Urothelium cell line (cell line): ENCODE results near the gene CWC27.
A peak's percentile ranks its signal among the peaks of the same experiment; 100 is the strongest.
"Not testable (repeated sequence)": the region's sequence is repeated elsewhere in the genome, so short reads cannot be mapped to it uniquely, and the experiment has no call there.

Experiments
- DNase-seq: peaks from one replicate; pipeline ENCODE4 v3.0.0; 2011; ENCODE audit warnings: low spot score, mixed read lengths
- FAIRE-seq: peaks from 2 replicates; lab custom pipeline; 2011; peaks lifted over from hg19 to GRCh38; lab: Jason Lieb, UNC

The CWC27 gene

DNA sequence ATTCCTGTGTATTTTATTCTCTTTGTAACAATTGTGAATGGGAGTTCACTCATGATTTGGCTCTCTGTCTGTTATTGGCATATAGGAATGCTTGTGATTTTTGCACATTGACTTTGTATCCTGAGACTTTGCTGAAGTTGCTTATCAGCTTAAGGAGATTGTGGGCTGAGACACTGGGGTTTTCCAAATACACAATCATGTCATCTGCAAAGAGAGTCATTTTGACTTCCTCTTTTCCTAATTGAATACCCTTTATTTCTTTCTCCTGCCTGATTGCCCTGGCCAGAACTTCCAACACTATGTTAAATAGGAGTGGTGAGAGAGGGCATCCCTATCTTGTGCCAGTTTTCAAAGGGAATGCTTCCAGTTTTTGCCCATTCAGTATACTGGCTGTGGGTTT, 138.7 kb downstream of the CWC27 start:
- DNase-seq, FAIRE-seq: not testable (repeated sequence)

- no peak for FAIRE-seq
- DNase-seq, result no peak
Observed at GRCh38 chr5:64914396-64914795, 145.7 kb downstream of the CWC27 start.

- FAIRE-seq (no peak), DNase-seq (no peak)
Observed at GRCh38 chr5:64918083-64918482, 149.4 kb downstream of the CWC27 start.

DNA sequence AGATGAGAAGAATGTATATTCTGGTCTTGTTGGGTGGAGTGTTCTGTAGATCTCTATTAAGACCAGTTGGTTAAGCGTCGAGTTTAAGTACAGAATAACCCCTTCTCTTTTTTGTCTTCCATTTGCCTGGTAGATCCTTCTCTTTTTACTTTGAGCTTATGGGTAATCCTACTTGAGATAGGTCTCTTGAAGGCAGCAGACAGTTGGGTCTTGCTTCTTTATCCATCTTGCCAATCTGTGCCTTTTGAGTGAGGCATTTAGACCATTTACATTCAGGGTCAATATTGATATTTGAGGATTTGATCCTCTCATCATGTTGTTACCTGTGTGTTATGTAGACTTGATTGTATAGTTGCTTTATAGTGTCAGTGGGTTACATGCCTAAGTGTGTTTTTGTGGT, 152.7 kb downstream of the CWC27 start:
- DNase-seq (no peak), FAIRE-seq (no peak)

DNA sequence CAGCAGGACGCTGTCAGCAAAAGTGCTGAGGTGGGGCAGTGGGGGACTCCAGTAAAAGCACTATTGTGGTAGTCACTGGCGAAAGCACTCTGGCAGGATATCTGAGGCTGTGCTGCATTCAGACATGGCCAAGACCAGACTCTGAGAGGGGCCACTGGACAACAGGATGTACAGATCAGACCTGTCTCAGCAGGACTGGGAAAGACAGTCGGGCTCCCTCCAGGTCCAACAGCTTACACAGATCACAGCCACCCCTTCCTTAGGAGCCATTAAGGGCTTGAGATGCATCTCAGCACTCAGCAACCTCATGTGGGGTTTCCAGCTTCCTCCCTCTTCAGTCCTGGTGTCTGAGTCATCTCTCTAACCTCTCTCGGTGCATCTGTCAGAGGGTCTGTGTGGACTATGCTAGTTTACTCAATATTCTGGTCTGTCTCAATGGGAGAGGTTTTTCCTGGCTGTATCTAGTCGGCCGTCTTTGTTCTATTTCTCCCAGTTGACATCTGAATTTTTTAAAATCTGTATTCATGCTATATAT, 154.5 kb downstream of the CWC27 start:
- no peak for DNase-seq
- FAIRE-seq, result no peak

DNA sequence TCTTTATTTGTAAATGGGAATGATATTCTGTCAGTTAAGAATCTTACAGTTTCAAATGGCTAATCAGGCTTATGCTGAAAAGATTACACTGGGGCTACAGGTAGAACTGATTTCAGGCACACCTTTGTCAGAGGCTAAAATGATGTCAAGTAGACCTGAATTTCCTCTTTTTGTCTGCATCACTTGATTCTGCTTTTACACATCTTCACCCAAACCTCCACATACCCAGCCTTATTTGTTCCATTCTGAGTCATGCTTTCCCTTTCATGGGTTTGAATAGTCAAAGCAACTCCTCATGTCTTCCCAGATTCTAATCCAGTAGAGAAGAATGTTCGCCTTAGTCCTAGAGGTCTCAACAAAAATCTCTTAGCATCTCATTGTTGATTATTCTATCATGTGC, 156.4 kb downstream of the CWC27 start:
- FAIRE-seq (no peak), DNase-seq (no peak)

DNA sequence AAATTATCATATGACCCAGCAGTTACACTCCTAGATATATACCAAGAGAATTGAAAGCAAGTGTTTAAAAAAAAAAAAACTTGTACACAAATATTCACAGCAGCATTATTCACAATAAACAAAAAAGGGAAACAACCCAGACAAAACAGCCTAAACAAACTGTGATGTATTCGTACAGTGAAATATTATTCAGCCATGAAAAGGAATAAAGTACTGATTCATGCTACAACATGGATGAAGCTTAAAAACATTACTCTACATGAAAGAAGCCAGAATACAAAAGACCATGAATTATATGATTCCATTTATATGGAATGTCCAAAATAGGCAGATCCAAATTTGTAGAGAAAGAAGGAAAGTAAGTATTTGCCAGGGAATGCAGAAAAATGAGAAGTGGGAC, 161.1 kb downstream of the CWC27 start:
- DNase-seq, result no peak
- FAIRE-seq, result no peak

DNA sequence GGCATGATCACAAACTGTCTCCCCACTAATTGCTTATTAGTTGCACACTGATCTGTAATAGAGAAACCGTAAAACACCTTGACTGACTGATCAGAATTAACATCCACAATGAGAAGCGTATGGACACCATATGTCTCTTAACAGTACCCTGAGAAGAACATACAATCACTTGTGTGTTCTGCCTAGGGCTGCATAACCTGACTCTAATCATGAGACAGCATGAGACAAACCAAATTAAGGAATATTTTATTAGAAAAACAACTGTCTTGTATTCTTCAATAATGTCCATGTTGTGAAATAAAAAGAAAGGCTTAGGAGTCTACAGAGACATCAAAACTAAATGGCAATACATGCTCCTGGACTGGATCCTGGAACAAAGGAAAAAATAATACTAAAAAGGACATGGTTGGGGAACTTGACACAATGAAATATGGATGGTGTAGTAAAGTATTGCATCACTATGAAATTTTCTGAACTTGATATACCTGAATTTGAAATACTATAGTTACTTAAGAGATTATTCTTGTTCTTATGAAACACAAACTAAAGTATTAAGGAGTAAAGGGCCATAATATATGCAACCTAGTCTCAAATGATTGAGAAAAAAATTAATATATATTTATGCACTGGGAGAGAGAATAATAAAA, 162.1 kb downstream of the CWC27 start:
- FAIRE-seq (no peak), DNase-seq (no peak)

DNA sequence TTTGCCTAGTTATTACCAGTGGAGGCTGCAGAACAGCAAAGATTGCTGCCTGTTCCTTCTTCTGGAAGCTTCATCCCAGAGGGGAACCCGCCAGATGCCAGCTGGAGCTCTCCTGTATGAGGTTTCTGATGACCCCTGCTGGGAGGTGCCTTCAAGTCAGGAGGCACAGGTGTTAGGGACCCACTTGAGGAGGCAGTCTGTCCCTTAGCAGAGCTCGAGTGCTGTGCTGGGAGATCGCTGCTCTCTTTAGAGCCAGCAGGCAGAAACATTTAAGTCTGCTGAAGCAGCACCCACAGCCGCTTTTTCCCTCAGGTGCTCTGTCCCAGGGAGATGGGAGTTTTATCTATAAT, 170.7 kb downstream of the CWC27 start:
- not testable (repeated sequence) for DNase-seq, FAIRE-seq

- FAIRE-seq, result no peak
- peak; percentile 26 for DNase-seq
Observed at GRCh38 chr5:64939772-64940510, 171.2 kb downstream of the CWC27 start.

DNA sequence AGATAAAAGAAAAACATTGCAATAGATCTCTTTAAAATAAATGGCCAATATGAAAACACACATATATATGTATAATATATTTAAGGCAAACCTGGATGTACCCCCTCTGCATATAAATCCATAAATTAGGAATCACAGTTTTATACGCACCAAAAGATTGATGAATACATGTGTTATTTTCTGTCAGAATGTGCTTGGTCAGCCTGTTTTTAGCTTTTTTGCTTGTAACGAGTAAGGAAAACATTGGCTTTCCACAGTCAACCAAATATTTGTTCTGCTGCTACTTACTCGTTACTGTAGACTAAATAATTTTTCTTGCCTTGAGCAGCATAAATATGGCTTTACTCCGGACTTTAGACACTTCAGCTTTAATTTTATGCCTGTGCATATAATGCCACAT, 173.7 kb downstream of the CWC27 start:
- DNase-seq (no peak), FAIRE-seq (no peak)

- no peak for FAIRE-seq
- no peak for DNase-seq
Observed at GRCh38 chr5:64944868-64945267, 176.1 kb downstream of the CWC27 start.

GRCh38 chr5:64947031-64947430, 178.3 kb downstream of the CWC27 start:
- no peak for DNase-seq
- no peak for FAIRE-seq

- FAIRE-seq (no peak), DNase-seq (no peak)
Observed at GRCh38 chr5:64947801-64948200, 179.1 kb downstream of the CWC27 start.

- DNase-seq (no peak), FAIRE-seq (no peak)
Observed at GRCh38 chr5:64949331-64949730, 180.6 kb downstream of the CWC27 start.

GRCh38 chr5:64952951-64953673, 184.4 kb downstream of the CWC27 start:
- DNase-seq (no peak), FAIRE-seq (no peak)

DNA sequence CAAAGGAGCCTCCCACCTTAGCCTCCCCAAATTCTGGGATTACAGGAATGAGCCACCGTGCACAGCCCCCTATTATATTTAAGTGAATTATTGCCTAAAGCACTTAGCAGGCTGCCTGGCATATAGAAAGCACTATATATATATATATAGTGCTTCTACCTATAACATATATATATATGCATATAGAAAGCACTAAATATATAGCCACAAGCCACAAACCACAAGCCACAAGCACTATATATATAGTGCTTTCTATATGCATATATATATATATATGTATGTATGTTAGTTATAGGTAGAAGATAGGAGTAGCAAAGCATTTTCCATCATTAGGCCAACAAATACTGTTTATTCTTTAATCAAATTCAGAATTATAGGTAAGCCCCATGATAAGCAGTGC, 185.8 kb downstream of the CWC27 start:
- no peak for DNase-seq
- no peak for FAIRE-seq

DNA sequence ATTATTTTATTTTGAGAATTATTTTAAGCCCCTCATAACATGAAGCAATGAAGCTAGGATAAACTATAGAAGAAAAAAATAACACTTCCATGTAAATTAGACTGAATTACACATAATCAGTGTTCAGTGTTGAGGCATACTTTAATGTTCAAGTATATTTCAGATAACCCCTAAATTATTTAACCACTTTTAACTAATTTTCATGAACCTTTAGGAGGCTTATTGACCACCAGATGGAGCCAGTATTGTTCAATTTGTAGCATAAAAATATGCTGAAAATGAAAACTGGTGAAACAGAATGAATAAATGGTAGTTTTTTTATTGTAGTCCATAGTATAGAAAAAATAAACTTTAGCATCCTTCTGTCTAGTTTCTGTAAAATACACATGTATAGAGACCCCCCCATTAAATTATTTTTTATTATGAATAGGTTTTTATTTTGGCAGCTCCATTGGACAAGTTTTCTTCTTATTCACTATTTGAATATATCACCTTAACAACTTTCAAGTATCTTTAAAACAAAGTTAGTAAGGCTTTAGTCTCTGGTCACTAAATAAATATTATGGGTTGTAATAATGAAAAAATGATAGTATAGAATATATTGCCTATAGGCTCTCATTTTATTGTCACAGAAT, 190.1 kb downstream of the CWC27 start:
- DNase-seq (no peak), FAIRE-seq (no peak)

GRCh38 chr5:64963278-64963677, 194.5 kb downstream of the CWC27 start:
- no peak for FAIRE-seq
- DNase-seq, result no peak

DNA sequence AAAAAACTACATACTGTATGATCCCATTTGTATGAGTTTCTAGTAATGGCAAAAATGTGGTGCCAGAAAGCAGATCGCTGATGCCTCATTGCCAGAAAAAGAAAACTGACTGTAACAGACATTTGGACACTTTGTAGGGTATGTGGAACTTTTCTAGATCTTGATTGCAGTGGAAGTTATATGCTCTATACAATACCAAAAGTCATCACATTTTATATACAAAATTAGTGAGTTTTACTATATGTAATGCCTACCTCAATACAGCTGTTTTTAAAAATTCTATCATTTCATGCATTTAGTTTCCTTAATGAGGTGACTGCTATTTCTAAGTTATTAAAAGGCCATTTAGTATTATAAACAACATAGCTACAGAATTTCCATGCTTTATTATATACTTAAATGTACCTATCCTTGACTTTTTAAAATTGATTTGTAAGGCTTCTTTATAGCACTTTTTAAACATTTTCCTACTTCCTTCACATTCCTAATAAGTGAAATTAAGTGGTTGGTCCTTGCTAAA, 199.9 kb downstream of the CWC27 start:
- DNase-seq (no peak), FAIRE-seq (no peak)

DNA sequence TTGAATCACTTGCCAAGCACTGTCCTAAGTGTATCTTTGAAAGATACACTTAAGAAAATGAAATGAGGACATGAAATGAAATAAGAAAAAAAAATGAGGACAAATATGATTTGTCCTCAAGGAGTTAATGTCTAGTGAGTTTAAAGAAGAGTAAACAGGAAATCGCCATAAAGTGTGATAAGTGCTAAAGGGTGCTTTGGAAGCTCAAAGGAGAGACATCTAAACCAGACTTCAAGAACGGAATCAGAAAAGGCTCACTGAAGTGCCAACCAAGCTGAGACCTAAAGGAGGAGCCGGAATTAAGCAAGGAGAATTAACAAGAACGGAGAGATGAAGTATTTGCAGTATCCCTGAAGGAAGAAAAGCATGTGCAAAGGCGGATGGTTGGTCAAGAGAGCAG, 200.8 kb downstream of the CWC27 start:
- DNase-seq (no peak), FAIRE-seq (no peak)
